Thyroid gland (tissue), 4 donors: ENCODE measurements around the gene GCNT2. TPM values are rescaled to one million over a fixed set of nuclear protein-coding genes. Genes with fewer than 3 reads are reported as not detected.
"Not testable (repeated sequence)": the region's sequence is repeated elsewhere in the genome, so short reads cannot be mapped to it uniquely, and the experiment has no call there.

Source experiments
- DNase-seq, 2 donors: peaks; one replicate each; pipeline ENCODE4 v3.0.0-alpha.2; 2019
- H3K27ac ChIP-seq, 3 donors: fragments of 200-600 bp; sonication (generic); 1 replicate in 2 of 3; 2 replicates in 1 of 3; pipeline ENCODE4 v1.5.1; 2016 to 2019; ENCODE audit warnings: mild to moderate bottlenecking in 1 of 3, moderate library complexity in 1 of 3
- H3K27me3 ChIP-seq: fragments of 200-600 bp; sonication (generic); one replicate; pipeline ENCODE4 v1.5.1; 2019
- H3K36me3 ChIP-seq, 2 donors: fragments of 200-600 bp; sonication (generic); one replicate each; pipeline ENCODE4 v1.5.1; 2016 to 2019
- H3K4me1 ChIP-seq, 2 donors: fragments of 200-600 bp; sonication (generic); one replicate each; pipeline ENCODE4 v1.5.1; 2017 to 2019
- H3K4me3 ChIP-seq, 3 donors: fragments of 200-600 bp; sonication (generic); replicated peaks in 1 of 3; 1 replicate in 2 of 3; 2 replicates in 1 of 3; pipeline ENCODE4 v1.5.1; 2016; ENCODE audit warnings: mild to moderate bottlenecking in 1 of 3
- H3K9me3 ChIP-seq: fragments of 200-600 bp; sonication (generic); one replicate; pipeline ENCODE4 v1.5.1; 2017
- POLR2A ChIP-seq, 2 donors: fragments of 450-650 bp; IDR thresholded peaks; one replicate each; pipeline ENCODE4 v1.6.1; 2017; ENCODE audit warnings: antibody characterized with exemption in 2 of 2, mild to moderate bottlenecking in 2 of 2, moderate library complexity in 1 of 2
- whole genome bisulfite sequencing, 2 donors: methylation state at CpG; one replicate each; pipeline ENCODE4 v1.1.5; 2017; 5-methylcytosine and 5-hydroxymethylcytosine counted together
- intact Hi-C: fragments of 100-400 bp; cut with DNase I; formaldehyde crosslinking; loops from one replicate; pipeline ENCODE4 v1.15.1; 2023
- total RNA-seq, 4 donors: library from RNA; depleted of rRNA; stranded (reverse); fragments of >200 nt; gene quantifications; one replicate each; pipeline ENCODE4 v1.2.3, GENCODE V29; 2016
- TF ChIP-seq, protein P1 (sequence below), 6 experiments: fragments of 200-600 bp in 3 of 6; fragments of 450-650 bp in 3 of 6; sonication (generic) in 3 of 6; IDR thresholded peaks; one replicate each; pipeline ENCODE4 v1.5.1; 2016 to 2019; ENCODE audit warnings: antibody characterized with exemption in 6 of 6, mild to moderate bottlenecking in 2 of 6, inconsistent platforms in 1 of 6, moderate library complexity in 1 of 6

The GCNT2 gene
- total RNA-seq, 4 donors from 2014 or later: 4.0 to 9.8 (median 8.0) TPM

DNA sequence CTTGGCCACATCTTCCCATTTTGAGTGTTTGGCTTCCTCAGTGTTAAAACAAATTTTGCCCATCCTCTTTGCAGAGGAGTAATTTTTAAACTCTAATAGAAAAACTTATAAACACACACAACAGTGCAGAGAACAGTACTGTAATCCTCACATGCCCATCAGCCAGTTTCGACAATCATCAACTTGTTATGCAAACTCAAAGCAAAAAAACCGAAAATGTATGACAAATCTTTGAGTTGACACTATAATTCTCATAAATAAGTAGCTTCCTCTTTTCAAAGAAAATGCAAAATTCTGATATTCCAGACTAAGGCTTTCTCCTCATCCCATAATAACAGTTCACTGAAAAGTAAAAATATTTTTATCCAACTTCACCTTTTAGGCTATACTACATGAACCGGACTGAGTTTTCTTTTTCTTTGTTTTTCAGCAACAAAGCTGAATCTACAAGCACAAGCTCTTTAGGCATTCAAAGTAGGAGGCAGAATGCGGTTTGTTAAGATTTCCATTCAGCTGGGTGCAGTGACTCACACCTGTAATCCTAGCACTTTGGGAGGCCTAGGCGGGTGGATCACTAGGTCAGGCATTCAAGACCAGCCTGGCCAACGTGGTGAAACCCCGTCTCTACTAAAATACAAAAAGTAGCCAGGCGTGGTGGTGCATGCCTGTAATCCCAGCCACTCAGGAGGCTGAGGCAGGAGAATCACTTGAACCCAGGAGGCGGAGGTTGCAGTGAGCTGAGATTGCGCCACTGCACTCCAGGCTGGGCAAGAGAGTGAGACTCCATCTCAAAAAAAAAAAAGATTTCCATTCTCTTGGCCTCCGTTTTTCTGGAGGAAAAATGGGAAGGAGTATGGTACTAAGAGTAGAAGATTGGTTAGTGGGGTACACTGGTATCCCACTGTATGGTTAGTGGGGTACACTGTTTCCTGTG lies 74.8 kb downstream of the GCNT2 start:
- Histone ChIP-seq H3K4me3 (no peak overlapping the region), H3K9me3 (no peaks in the 10 kb centered on the region), H3K36me3 (no peaks in the 10 kb centered on the region), H3K27ac (no peak overlapping the region), H3K4me1 (no peaks in the 10 kb centered on the region), H3K27me3 (no peaks in the 10 kb centered on the region)
- WGBS, 2 donors: 87 to 88% methylated on average over 11 of the region's 11 CpGs
- intact Hi-C loops: no loop called here
- DNase-seq: no peak
- TF ChIP-seq, protein P1, sequence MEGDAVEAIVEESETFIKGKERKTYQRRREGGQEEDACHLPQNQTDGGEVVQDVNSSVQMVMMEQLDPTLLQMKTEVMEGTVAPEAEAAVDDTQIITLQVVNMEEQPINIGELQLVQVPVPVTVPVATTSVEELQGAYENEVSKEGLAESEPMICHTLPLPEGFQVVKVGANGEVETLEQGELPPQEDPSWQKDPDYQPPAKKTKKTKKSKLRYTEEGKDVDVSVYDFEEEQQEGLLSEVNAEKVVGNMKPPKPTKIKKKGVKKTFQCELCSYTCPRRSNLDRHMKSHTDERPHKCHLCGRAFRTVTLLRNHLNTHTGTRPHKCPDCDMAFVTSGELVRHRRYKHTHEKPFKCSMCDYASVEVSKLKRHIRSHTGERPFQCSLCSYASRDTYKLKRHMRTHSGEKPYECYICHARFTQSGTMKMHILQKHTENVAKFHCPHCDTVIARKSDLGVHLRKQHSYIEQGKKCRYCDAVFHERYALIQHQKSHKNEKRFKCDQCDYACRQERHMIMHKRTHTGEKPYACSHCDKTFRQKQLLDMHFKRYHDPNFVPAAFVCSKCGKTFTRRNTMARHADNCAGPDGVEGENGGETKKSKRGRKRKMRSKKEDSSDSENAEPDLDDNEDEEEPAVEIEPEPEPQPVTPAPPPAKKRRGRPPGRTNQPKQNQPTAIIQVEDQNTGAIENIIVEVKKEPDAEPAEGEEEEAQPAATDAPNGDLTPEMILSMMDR (IDR thresholded peaks at IDR 0.05): no peak
- no peak for TF ChIP-seq POLR2A (IDR thresholded peaks at IDR 0.05)

DNA sequence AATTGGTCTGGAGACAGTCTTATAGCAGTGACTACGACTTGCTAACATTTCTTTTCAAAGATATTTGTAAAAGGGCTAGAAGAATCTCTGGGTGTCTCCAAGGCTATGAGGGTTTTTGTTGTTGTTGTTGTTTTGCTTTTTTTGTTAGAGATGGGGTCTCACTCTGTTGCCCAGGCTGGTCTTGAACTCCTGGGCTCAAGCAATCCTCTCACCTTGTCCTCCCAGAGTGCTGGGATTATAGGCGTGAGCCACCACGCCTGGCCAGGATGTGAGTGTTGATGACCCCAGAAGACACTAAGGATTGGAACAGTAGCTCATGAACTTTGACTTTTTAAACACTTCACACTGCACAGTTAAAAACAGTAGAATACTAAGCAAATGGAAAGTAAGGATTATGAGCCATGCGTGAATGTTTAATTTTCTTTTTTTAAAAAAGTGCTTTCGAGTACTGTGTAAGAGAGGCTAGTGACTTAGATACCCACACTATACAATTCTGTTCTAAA lies 76.4 kb downstream of the GCNT2 start:
- no peaks in the 10 kb centered on the region for H3K9me3 ChIP-seq
- TF ChIP-seq, protein P1 (IDR thresholded peaks at IDR 0.05): no peak
- no peak for TF ChIP-seq POLR2A (IDR thresholded peaks at IDR 0.05)
- H3K4me1 ChIP-seq: no peaks in the 10 kb centered on the region
- intact Hi-C loops: no loop called here
- no peaks in the 10 kb centered on the region for H3K27me3 ChIP-seq
- DNase-seq: no peak
- no peaks in the 10 kb centered on the region for H3K36me3 ChIP-seq
- whole genome bisulfite sequencing, 2 donors: 92 to 96% methylated on average over 5 of the region's 5 CpGs
- no peak overlapping the region for H3K27ac ChIP-seq
- H3K4me3 ChIP-seq: no peak overlapping the region

DNA sequence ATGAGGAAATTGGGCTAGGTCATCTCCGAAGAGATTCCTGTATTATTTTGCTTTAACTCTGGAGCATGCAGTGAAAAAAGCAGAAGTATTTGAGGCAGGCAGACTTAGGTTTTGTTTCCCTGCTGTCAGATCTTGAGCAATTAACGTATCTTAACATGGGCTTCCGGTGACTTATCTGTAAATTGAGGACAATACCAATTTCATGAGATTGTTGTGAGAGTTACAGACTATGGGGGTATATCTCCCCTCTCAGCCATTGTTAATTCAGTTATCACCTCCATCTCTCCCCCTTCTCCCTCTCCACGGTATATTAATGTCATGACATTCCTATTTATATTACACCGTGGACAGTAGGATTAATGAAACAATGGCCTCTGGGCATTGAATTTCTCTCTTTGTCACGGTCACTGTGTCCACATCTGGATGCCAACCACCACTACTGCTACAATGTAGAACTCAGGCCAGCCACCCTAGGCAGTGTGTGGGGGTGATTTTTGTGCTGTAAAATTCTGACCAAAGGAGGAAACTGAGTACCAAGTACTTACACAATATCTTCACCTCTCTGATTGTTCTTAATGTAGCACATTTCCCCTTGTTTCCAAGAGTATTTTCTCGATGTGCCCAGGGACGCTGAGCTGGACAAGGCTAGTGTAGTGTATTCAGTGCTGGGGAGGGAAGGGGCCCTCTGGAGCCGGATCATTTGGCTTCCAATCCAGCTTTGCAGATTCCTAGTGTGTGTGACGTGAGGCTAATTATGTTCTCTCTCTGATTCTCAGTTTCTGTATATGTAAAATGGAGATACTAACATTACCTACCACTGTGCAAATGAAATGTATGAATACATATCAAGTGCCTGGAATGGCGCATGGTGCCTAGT lies 77.2 kb downstream of the GCNT2 start:
- H3K4me1 ChIP-seq: no peaks in the 10 kb centered on the region
- intact Hi-C loops: no loop called here
- H3K36me3 ChIP-seq: no peaks in the 10 kb centered on the region
- H3K9me3 ChIP-seq: no peaks in the 10 kb centered on the region
- WGBS, 2 donors: 81 to 84% methylated on average over 11 of the region's 11 CpGs
- DNase-seq: no peak
- no peak overlapping the region for H3K27ac ChIP-seq
- H3K4me3 ChIP-seq: no peak overlapping the region
- H3K27me3 ChIP-seq: no peaks in the 10 kb centered on the region
- no peak for TF ChIP-seq POLR2A (IDR thresholded peaks at IDR 0.05)
- TF ChIP-seq, protein P1 (IDR thresholded peaks at IDR 0.05): no peak

DNA sequence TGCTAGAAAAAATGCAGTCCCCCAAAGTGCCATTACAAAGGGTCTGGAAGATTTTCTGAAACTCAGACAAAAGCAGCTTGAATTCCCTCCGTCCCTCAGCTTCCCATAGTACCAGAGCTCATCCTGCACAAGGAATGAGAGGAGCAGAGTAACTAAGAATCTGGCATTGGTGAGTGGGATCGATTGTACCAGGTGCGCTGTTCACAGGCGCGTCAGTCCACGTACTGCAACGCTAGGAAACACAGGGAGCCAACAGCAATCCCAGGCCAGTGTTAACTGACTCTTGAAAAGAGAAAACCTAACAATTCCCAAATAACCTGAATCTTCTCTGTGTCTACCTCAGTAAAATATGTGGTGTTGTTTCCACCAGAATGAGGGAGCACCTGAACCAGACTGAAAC lies 77.9 kb downstream of the GCNT2 start:
- Histone ChIP-seq H3K27me3 (no peaks in the 10 kb centered on the region), H3K9me3 (no peaks in the 10 kb centered on the region), H3K4me1 (no peaks in the 10 kb centered on the region), H3K4me3 (no peak overlapping the region), H3K36me3 (no peaks in the 10 kb centered on the region), H3K27ac (no peak overlapping the region)
- intact Hi-C loops: no loop called here
- DNase-seq: no peak
- 95 to 96% methylated on average over 7 of the region's 7 CpGs for WGBS, 2 donors
- no peak for TF ChIP-seq POLR2A (IDR thresholded peaks at IDR 0.05)
- TF ChIP-seq, protein P1 (IDR thresholded peaks at IDR 0.05): no peak

DNA sequence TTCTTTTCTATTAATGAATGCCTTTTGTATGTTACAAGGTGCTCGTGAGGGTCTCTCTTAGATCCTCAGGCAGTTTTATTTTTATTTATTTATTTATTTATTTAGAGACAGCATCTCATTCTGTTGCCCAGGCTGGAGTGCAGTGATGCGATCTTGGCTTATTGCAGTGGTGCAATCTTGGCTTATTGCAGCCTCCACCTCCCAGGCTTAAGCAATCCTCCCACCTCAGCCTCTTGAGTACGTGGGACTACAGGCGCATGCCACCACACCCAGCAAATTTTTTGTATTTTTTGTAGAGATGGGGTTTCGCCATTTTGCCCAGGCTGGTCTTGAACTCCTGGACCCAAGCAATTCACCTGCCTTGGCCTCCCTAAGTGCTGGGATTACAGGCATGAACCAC lies 79.5 kb downstream of the GCNT2 start:
- H3K4me3 ChIP-seq, H3K27me3 ChIP-seq, H3K4me1 ChIP-seq, intact Hi-C loops, H3K27ac ChIP-seq, H3K9me3 ChIP-seq, H3K36me3 ChIP-seq, DNase-seq: not testable (repeated sequence)
- 97 to 98% methylated on average over 5 of the region's 5 CpGs for WGBS, 2 donors
